Osteoblast (primary cell): ENCODE results near the gene MED9. TPM values are rescaled to one million over a fixed set of nuclear protein-coding genes. Genes with fewer than 3 reads are reported as not detected.
A peak's percentile ranks its signal among the peaks of the same experiment; 100 is the strongest.

Experiments
- DNase-seq: peaks from one replicate; pipeline ENCODE4 v3.0.0; 2011; ENCODE audit warnings: low spot score, mixed read lengths; ENCODE audit not compliant: insufficient read length; ENCODE audit errors: missing footprints
- H2AFZ ChIP-seq: 2 replicates; pipeline ENCODE4 v1.6.0; 2011; ENCODE audit warnings: mild to moderate bottlenecking, low read length
- H3K27ac ChIP-seq: 2 replicates; pipeline ENCODE4 v1.5.1; 2011; ENCODE audit warnings: mild to moderate bottlenecking, low read depth, low read length, moderate library complexity
- H3K27me3 ChIP-seq: 2 replicates; pipeline ENCODE4 v1.6.0; 2012; ENCODE audit warnings: mild to moderate bottlenecking, control low read depth, inconsistent platforms, low read length, moderate library complexity; ENCODE audit not compliant: insufficient read depth
- H3K36me3 ChIP-seq: 2 replicates; pipeline ENCODE4 v1.5.1; 2011; ENCODE audit warnings: mild to moderate bottlenecking, low read length, control low read depth, moderate library complexity; ENCODE audit not compliant: insufficient read depth
- H3K4me1 ChIP-seq: 2 replicates; pipeline ENCODE4 v1.5.1; 2011; ENCODE audit warnings: mild to moderate bottlenecking, low read length, control low read depth, moderate library complexity; ENCODE audit not compliant: insufficient read depth
- H3K4me2 ChIP-seq: 2 replicates; pipeline ENCODE4 v1.6.0; 2011; ENCODE audit warnings: mild to moderate bottlenecking, low read length; ENCODE audit not compliant: insufficient read depth
- H3K4me3 ChIP-seq: fragments of 200-600 bp; sonication (generic); 3 replicates; pipeline ENCODE4 v1.5.1; 2012; ENCODE audit warnings: mild to moderate bottlenecking, low read length, inconsistent platforms; ENCODE audit not compliant: insufficient read depth
- H3K79me2 ChIP-seq: 2 replicates; pipeline ENCODE4 v1.6.0; 2012; ENCODE audit warnings: mild to moderate bottlenecking, low read length, control low read depth, inconsistent platforms; ENCODE audit not compliant: insufficient read depth
- H3K9me3 ChIP-seq: 2 replicates; pipeline ENCODE4 v1.5.1; 2011; ENCODE audit warnings: low read depth, low read length, control low read depth
- H4K20me1 ChIP-seq: 2 replicates; pipeline ENCODE4 v1.6.0; 2012; ENCODE audit warnings: mild to moderate bottlenecking, low read length, control low read depth; ENCODE audit not compliant: insufficient read depth
- total RNA-seq: library from RNA; depleted of rRNA; stranded (reverse); fragments of >200 nt; gene quantifications from 2 replicates; pipeline ENCODE4 v1.2.3, GENCODE V29; 2012
- TF ChIP-seq, protein P1 (sequence below): IDR thresholded peaks from 2 replicates; pipeline ENCODE4 v1.5.1; 2011; ENCODE audit warnings: mild to moderate bottlenecking, low read depth, low read length, moderate library complexity; ENCODE audit errors: extremely low read depth

Gene MED9
- total RNA-seq, 1 donor: 17.0 TPM

DNA sequence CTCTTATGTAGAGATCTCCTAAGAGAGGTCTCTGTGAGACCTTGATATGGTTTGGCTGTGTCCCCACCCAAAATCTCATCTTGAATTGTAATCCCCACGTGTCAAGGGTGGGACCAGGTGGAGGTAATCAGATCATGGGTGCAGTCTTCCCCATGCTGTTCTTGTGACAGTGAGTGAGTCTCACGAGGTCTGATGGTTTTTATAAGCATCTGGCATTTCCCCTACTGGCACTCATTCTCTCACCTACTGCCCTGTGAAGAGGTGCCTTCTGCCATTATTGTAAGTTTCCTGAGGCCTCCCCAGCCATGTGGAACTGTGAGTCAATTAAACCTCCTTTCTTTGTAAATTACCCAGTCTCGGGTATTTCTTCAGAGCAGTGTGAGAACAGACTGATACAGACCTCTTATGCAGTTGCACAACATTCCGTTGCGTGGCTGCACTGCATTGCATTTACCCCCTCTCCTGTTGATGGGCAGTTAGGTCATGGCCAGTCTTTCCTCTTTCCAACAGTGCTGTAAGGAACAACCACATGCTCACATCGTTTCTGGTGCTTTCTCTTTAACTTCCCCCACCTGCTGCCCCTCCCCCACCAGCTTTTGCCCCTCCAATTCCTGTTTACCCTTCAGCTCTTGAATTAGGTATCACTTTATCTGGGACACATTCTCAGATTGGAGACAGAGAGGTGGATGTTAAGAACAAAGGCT lies 43.6 kb upstream of the MED9 start:
- DNase-seq: no peak
- H3K27me3 ChIP-seq: no peaks in the 10 kb centered on the region
- TF ChIP-seq, protein P1, sequence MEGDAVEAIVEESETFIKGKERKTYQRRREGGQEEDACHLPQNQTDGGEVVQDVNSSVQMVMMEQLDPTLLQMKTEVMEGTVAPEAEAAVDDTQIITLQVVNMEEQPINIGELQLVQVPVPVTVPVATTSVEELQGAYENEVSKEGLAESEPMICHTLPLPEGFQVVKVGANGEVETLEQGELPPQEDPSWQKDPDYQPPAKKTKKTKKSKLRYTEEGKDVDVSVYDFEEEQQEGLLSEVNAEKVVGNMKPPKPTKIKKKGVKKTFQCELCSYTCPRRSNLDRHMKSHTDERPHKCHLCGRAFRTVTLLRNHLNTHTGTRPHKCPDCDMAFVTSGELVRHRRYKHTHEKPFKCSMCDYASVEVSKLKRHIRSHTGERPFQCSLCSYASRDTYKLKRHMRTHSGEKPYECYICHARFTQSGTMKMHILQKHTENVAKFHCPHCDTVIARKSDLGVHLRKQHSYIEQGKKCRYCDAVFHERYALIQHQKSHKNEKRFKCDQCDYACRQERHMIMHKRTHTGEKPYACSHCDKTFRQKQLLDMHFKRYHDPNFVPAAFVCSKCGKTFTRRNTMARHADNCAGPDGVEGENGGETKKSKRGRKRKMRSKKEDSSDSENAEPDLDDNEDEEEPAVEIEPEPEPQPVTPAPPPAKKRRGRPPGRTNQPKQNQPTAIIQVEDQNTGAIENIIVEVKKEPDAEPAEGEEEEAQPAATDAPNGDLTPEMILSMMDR: no peak
- no peak overlapping the region for H3K4me3 ChIP-seq
- H4K20me1 ChIP-seq: no peaks in the 10 kb centered on the region
- H3K79me2 ChIP-seq: no peaks in the 10 kb centered on the region
- H3K4me1 ChIP-seq: peaks cover 13% of the 10 kb centered on the region
- H2AFZ ChIP-seq: no peak overlapping the region
- no peaks in the 10 kb centered on the region for H3K36me3 ChIP-seq
- H3K27ac ChIP-seq: no peak overlapping the region
- no peak overlapping the region for H3K4me2 ChIP-seq
- H3K9me3 ChIP-seq: no peaks in the 10 kb centered on the region

DNA sequence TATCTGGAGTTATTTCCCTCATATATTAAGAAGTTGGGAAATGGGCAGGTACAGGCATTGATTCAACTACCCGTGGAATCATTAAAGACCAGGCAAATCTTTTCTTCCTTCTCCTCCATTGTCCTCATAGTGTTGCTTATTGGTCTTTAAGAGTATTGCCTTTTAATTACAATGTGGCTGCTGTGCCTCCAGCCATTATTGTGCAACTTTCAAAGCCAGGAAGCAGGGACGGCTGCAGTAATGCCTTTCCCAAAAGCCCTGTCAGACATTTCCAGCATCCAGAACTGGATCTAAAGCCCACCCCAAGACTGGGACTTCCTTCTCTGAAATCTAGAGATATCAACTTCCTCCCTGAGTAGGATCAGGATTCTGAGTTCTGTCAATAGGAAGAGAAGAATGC lies 42.3 kb upstream of the MED9 start:
- no peaks in the 10 kb centered on the region for H3K27me3 ChIP-seq
- no peaks in the 10 kb centered on the region for H4K20me1 ChIP-seq
- DNase-seq: no peak
- TF ChIP-seq, protein P1: no peak
- no peaks in the 10 kb centered on the region for H3K9me3 ChIP-seq
- H3K79me2 ChIP-seq: no peaks in the 10 kb centered on the region
- H2AFZ ChIP-seq: no peak overlapping the region
- H3K4me3 ChIP-seq: no peak overlapping the region
- H3K27ac ChIP-seq: peak overlapping the region; percentile 82
- H3K36me3 ChIP-seq: no peaks in the 10 kb centered on the region
- peaks cover 13% of the 10 kb centered on the region for H3K4me1 ChIP-seq
- no peak overlapping the region for H3K4me2 ChIP-seq

GRCh38 chr17:17435323-17435722 lies 41.5 kb upstream of the MED9 start:
- H3K27ac ChIP-seq: peak overlapping the region; percentile 82
- peak overlapping the region; percentile 19 for H2AFZ ChIP-seq
- H3K4me2 ChIP-seq: peak overlapping the region; percentile 60

DNA sequence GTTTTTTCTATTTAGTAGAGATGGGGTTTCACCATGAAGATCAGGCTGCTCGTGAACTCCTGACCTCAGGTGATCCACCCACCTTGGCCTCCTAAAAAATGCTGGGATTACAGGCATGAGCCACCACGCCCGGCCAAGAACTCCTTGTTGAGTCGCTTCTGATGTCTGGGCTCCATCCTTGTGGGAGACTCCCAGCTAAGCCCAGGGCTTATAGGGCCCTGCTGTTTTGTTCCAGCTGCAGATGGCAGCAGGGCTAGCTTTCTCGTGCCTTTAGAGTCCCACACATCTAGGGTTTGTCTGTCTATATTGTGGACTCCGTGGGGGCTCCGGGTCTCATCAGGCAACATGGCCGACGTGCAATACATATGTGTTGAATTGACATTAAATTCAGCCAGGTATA lies 39.3 kb upstream of the MED9 start:
- no peaks in the 10 kb centered on the region for H3K27me3 ChIP-seq
- H3K4me1 ChIP-seq: peaks cover 13% of the 10 kb centered on the region
- no peaks in the 10 kb centered on the region for H3K36me3 ChIP-seq
- TF ChIP-seq, protein P1: no peak
- no peak overlapping the region for H2AFZ ChIP-seq
- no peaks in the 10 kb centered on the region for H4K20me1 ChIP-seq
- H3K27ac ChIP-seq: no peak overlapping the region
- H3K4me2 ChIP-seq: no peak overlapping the region
- DNase-seq: no peak
- no peaks in the 10 kb centered on the region for H3K79me2 ChIP-seq
- H3K4me3 ChIP-seq: no peak overlapping the region
- H3K9me3 ChIP-seq: no peaks in the 10 kb centered on the region

More at GRCh38 chr17:17435323-17435722, 41.5 kb upstream of the MED9 start:
- Histone ChIP-seq H3K4me3 (no peak overlapping the region), H3K27me3 (no peaks in the 10 kb centered on the region), H3K9me3 (no peaks in the 10 kb centered on the region), H3K79me2 (no peaks in the 10 kb centered on the region), H3K36me3 (no peaks in the 10 kb centered on the region), H3K4me1 (peaks cover 13% of the 10 kb centered on the region), H4K20me1 (no peaks in the 10 kb centered on the region)
- DNase-seq: peak; percentile 94
- TF ChIP-seq, protein P1: peak; percentile 52
